Upper lobe of right lung (tissue), 1 donor: Measurements from ENCODE around the gene OR51Q1. TPM values are rescaled to one million over a fixed set of nuclear protein-coding genes. Genes with fewer than 3 reads are reported as not detected.

Experiments
- ATAC-seq: fragments of 200-7000 bp; cut with Tn5 transposase; one replicate; pipeline ENCODE4 v1.9.1; 2020; ENCODE audit warnings: mild to moderate bottlenecking, moderate library complexity
- DNase-seq: peaks from one replicate; pipeline ENCODE4 v3.0.0-alpha.2; 2020
- H3K27ac ChIP-seq: fragments of 200-600 bp; one replicate; pipeline ENCODE4 v1.8.0; 2022
- H3K27me3 ChIP-seq: fragments of 200-600 bp; one replicate; pipeline ENCODE4 v1.8.0; 2022; ENCODE audit warnings: mild to moderate bottlenecking
- H3K36me3 ChIP-seq: fragments of 200-600 bp; one replicate; pipeline ENCODE4 v1.8.0; 2022
- H3K4me1 ChIP-seq: fragments of 200-600 bp; one replicate; pipeline ENCODE4 v1.8.0; 2022
- H3K4me3 ChIP-seq: fragments of 200-600 bp; one replicate; pipeline ENCODE4 v1.8.0; 2022; ENCODE audit warnings: mild to moderate bottlenecking
- H3K9me3 ChIP-seq: fragments of 200-600 bp; one replicate; pipeline ENCODE4 v1.8.0; 2022
- CTCF ChIP-seq: fragments of 200-600 bp; IDR thresholded peaks from one replicate; pipeline ENCODE4 v1.8.0; 2022; ENCODE audit warnings: antibody characterized with exemption
- intact Hi-C: fragments of 100-400 bp; cut with DNase I; formaldehyde crosslinking; loops from one replicate; pipeline ENCODE4 v1.11.0; 2022
- total RNA-seq: library from RNA; stranded (reverse); fragmentation: NEBNext Ultra II Directional; extraction: Animal tissue kit (Norgen Biotek cat#: 25700); gene quantifications from one replicate; pipeline ENCODE4 v1.2.1, GENCODE V29; 2021
- donor health status: DM: no; HTN: yes; CAD: no; lungs with severe emphysema.

The OR51Q1 gene
- total RNA-seq, 1 donor from 2014 or later = not detected

- no peaks in the 10 kb centered on the region for H3K27me3 ChIP-seq
- no peaks in the 10 kb centered on the region for H3K36me3 ChIP-seq
- H3K27ac ChIP-seq = no peak overlapping the region
- no peak for DNase-seq
- H3K4me3 ChIP-seq = no peak overlapping the region
- no peak for TF ChIP-seq CTCF
- no peaks in the 10 kb centered on the region for H3K4me1 ChIP-seq
- ATAC-seq = no peak
- intact Hi-C loops = no loop called here
- no peaks in the 10 kb centered on the region for H3K9me3 ChIP-seq
Observed at GRCh38 chr11:5394091-5394490, 27.8 kb upstream of the OR51Q1 start.

GRCh38 chr11:5398936-5399335 is 23.0 kb upstream of the OR51Q1 start:
- ATAC-seq = no peak
- intact Hi-C loops = no loop called here

GRCh38 chr11:5405173-5405572 is 16.7 kb upstream of the OR51Q1 start:
- H3K36me3 ChIP-seq = no peaks in the 10 kb centered on the region
- DNase-seq = no peak
- no peaks in the 10 kb centered on the region for H3K4me1 ChIP-seq
- no peak overlapping the region for H3K4me3 ChIP-seq
- no peak for TF ChIP-seq CTCF
- intact Hi-C loops = no loop called here
- H3K9me3 ChIP-seq = no peaks in the 10 kb centered on the region
- no peak overlapping the region for H3K27ac ChIP-seq
- no peaks in the 10 kb centered on the region for H3K27me3 ChIP-seq
- no peak for ATAC-seq

More at GRCh38 chr11:5398936-5399335, 23.0 kb upstream of the OR51Q1 start:
- Histone ChIP-seq H3K27me3 (no peaks in the 10 kb centered on the region), H3K4me3 (no peak overlapping the region), H3K27ac (no peak overlapping the region), H3K9me3 (no peaks in the 10 kb centered on the region), H3K4me1 (no peaks in the 10 kb centered on the region), H3K36me3 (no peaks in the 10 kb centered on the region)
- no peak for TF ChIP-seq CTCF
- DNase-seq = no peak

- intact Hi-C loops = no loop called here
- DNase-seq (no peak), ATAC-seq (no peak)
- H3K4me3 ChIP-seq = no peak overlapping the region
- no peaks in the 10 kb centered on the region for H3K4me1 ChIP-seq
- H3K9me3 ChIP-seq = no peaks in the 10 kb centered on the region
- TF ChIP-seq CTCF = no peak
- H3K27me3 ChIP-seq = no peaks in the 10 kb centered on the region
- H3K27ac ChIP-seq = no peak overlapping the region
- no peaks in the 10 kb centered on the region for H3K36me3 ChIP-seq
Observed at GRCh38 chr11:5420993-5421392, 918 bp upstream of the OR51Q1 start.

GRCh38 chr11:5423131-5423530 is 1.2 kb downstream of the OR51Q1 start:
- Histone ChIP-seq H3K27ac (no peak overlapping the region), H3K4me3 (no peak overlapping the region), H3K9me3 (no peaks in the 10 kb centered on the region), H3K36me3 (no peaks in the 10 kb centered on the region), H3K27me3 (no peaks in the 10 kb centered on the region), H3K4me1 (no peaks in the 10 kb centered on the region)
- DNase-seq = no peak
- no peak for TF ChIP-seq CTCF
- intact Hi-C loops = no loop called here
- ATAC-seq = no peak

- H3K4me1 ChIP-seq = no peaks in the 10 kb centered on the region
- no peak for TF ChIP-seq CTCF
- intact Hi-C loops = no loop called here
- H3K27me3 ChIP-seq = no peaks in the 10 kb centered on the region
- DNase-seq (no peak), ATAC-seq (no peak)
- H3K9me3 ChIP-seq = no peaks in the 10 kb centered on the region
- H3K27ac ChIP-seq = no peak within 1 kb of the TSS
- H3K36me3 ChIP-seq = no peaks in the 10 kb centered on the region
- no peak within 1 kb of the TSS for H3K4me3 ChIP-seq
Observed at GRCh38 chr11:5441414-5441813, 19.5 kb downstream of the OR51Q1 start, which contains the start of gene OR51I1. Gene OR51I1 (minus strand): TSS chr11:5441514. CDS start chr11:5441514, 0 bp downstream.
